Cardiac muscle cell (in vitro differentiated cells and primary cell): ENCODE data around the gene EED. TPM values are rescaled to one million over a fixed set of nuclear protein-coding genes. Genes with fewer than 3 reads are reported as not detected.

Experiments
- DNase-seq, 2 donors: peaks; one replicate each; pipeline versions ENCODE4 v3.0.0 to v3.0.0-alpha.2; 2010 to 2017; ENCODE audit warnings: low read depth in 1 of 2, low spot score in 1 of 2
- H3K27ac ChIP-seq: fragments of 200-600 bp; sonication (generic); 2 replicates; pipeline ENCODE4 v1.5.1; 2016
- H3K27me3 ChIP-seq: fragments of 200-600 bp; sonication (generic); 2 replicates; pipeline ENCODE4 v1.6.0; 2016; ENCODE audit warnings: control low read depth
- H3K36me3 ChIP-seq: fragments of 200-600 bp; sonication (generic); 2 replicates; pipeline ENCODE4 v1.5.1; 2016; ENCODE audit warnings: control low read depth
- H3K4me1 ChIP-seq: fragments of 200-600 bp; sonication (generic); 2 replicates; pipeline ENCODE4 v1.8.1; 2017; ENCODE audit warnings: low read depth, mild to moderate bottlenecking, mixed run types
- H3K4me3 ChIP-seq: fragments of 200-600 bp; sonication (generic); 2 replicates; pipeline ENCODE4 v1.5.1; 2016; ENCODE audit warnings: mild to moderate bottlenecking
- H3K9me3 ChIP-seq: fragments of 200-600 bp; sonication (generic); 2 replicates; pipeline ENCODE4 v1.5.1; 2017; ENCODE audit warnings: low read depth, mild to moderate bottlenecking, control low read depth
- polyA plus RNA-seq: library from polyadenylated mRNA; unstranded; fragments of >200 nt; fragmentation: Nextera tagmentation; extraction: Ambion mirVana; gene quantifications from 2 replicates; pipeline ENCODE4 v1.2.1, GENCODE V29; 2016
- total RNA-seq: library from RNA; depleted of rRNA; stranded (reverse); fragments of >200 nt; gene quantifications from 2 replicates; pipeline ENCODE4 v1.2.3, GENCODE V29; 2016
- TF ChIP-seq, protein P1 (sequence below): IDR thresholded peaks from 2 replicates; pipeline ENCODE4 v1.5.1; 2012; ENCODE audit warnings: low read depth, mild to moderate bottlenecking, low read length

EED gene
- total and polyA plus RNA-seq, 2 experiments from 2014 or later: 24.0 to 30.1 TPM

GRCh38 chr11:86210898-86211297 is 33.7 kb upstream of the EED start:
- no peaks in the 10 kb centered on the region for H3K27me3 ChIP-seq
- H3K9me3 ChIP-seq: no peaks in the 10 kb centered on the region
- no peaks in the 10 kb centered on the region for H3K4me1 ChIP-seq
- DNase-seq: no peak
- H3K4me3 ChIP-seq: no peak overlapping the region
- H3K36me3 ChIP-seq: no peaks in the 10 kb centered on the region
- no peak overlapping the region for H3K27ac ChIP-seq
- TF ChIP-seq, protein P1, sequence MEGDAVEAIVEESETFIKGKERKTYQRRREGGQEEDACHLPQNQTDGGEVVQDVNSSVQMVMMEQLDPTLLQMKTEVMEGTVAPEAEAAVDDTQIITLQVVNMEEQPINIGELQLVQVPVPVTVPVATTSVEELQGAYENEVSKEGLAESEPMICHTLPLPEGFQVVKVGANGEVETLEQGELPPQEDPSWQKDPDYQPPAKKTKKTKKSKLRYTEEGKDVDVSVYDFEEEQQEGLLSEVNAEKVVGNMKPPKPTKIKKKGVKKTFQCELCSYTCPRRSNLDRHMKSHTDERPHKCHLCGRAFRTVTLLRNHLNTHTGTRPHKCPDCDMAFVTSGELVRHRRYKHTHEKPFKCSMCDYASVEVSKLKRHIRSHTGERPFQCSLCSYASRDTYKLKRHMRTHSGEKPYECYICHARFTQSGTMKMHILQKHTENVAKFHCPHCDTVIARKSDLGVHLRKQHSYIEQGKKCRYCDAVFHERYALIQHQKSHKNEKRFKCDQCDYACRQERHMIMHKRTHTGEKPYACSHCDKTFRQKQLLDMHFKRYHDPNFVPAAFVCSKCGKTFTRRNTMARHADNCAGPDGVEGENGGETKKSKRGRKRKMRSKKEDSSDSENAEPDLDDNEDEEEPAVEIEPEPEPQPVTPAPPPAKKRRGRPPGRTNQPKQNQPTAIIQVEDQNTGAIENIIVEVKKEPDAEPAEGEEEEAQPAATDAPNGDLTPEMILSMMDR: no peak

DNA sequence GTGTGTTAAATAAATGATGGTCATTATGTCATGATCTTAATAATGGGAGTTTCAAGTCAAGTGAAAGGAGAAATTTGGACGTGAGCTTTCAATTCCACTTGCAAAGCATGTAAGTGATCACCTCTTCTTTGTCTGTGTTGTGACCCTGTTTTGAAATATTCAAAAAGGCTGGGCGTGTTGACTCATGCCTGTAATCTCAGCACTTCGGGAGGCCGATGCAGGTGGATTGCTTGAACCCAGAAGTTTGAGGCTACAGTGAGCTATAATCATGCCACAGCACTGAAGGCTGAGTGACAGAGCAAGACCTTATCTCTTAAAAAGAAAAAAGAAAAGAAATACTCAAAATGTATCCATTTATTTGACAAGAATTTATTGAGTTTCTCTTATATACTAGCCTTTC is 32.9 kb upstream of the EED start:
- Histone ChIP-seq H3K27ac (no peak overlapping the region), H3K36me3 (no peaks in the 10 kb centered on the region), H3K9me3 (no peaks in the 10 kb centered on the region), H3K4me3 (no peak overlapping the region), H3K4me1 (no peaks in the 10 kb centered on the region), H3K27me3 (no peaks in the 10 kb centered on the region)
- TF ChIP-seq, protein P1: no peak
- DNase-seq: no peak

DNA sequence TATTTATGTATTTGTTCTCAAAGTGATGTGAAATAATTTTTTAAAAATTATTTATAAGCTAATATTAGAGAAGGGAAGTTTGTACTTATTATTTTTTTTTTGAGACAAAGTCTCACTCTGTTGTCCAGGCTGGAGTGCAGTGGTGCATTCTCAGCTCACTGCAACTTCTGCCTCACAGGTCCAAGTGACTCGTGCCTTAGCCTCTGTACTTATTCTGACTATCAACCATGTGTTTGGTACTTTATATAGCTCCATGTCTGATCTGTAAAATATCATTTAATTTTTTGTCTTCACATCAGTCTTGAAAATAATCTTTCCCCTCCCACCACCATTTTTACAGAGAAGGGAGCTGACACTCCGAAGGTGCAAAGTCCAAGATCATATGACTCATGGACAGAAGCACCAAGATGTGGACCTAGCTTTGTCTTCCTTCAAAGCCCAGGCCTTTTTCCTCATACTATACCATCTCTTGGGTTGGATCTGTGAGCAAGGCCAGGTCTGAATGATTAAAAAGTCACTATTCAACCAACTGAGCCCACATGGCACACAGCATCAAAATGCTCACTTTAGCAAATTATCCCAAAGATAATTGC is 32.4 kb upstream of the EED start:
- no peak for DNase-seq
- Histone ChIP-seq H3K27ac (no peak overlapping the region), H3K9me3 (no peaks in the 10 kb centered on the region), H3K27me3 (no peaks in the 10 kb centered on the region), H3K4me3 (no peak overlapping the region), H3K36me3 (no peaks in the 10 kb centered on the region), H3K4me1 (no peaks in the 10 kb centered on the region)
- TF ChIP-seq, protein P1: no peak

GRCh38 chr11:86214710-86215109 is 29.8 kb upstream of the EED start:
- Histone ChIP-seq H3K9me3 (no peaks in the 10 kb centered on the region), H3K4me3 (no peak overlapping the region), H3K27me3 (no peaks in the 10 kb centered on the region), H3K36me3 (no peaks in the 10 kb centered on the region), H3K4me1 (no peaks in the 10 kb centered on the region), H3K27ac (no peak overlapping the region)
- DNase-seq: no peak
- TF ChIP-seq, protein P1: no peak

DNA sequence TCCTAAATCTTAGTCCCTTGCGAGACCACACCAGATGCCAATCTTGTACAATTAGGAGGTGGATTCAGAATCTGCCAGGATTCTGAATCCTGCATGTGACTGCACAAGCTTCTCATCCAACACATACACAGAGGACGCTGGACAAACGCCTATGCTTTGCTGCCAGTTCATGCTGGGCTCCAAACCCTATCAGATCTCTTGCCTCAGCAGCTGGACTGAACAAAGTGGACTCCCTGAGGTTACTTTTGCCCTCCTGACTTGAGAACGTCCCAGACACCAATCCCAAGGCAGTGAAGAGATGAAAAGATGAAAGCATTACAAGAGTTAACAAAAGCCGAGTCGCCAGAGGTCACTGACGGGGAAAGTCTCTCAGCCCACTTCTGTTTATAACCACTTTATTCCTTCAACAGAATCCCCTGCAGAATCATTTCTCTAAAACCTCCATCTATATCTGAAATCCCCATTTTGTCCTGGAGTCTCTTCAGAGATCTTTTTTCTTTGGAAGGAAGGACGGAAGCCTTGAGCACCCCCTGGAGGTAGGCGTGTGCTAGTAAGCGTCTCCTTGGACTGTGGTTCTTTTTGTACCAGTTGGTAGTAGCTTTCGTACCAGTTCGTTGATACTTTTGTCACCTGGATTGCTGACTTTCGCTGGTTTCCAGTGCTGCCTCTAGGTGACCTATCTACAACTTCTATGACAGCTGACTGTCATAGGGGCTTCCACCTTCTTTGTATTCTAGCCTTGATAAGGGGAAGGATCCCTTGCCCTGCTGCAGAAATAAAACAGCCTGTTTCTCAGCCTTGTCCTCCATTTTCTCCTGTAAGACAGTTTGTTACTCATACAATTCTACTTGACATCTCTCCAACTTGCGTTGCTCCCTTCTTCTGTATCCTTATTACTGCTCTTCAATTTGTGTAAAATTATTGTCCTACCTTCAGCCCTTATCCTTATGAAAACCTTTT is 26.1 kb upstream of the EED start:
- TF ChIP-seq, protein P1: peak; percentile 95
- Histone ChIP-seq H3K36me3 (no peaks in the 10 kb centered on the region), H3K9me3 (no peaks in the 10 kb centered on the region), H3K27ac (no peak overlapping the region), H3K4me3 (no peak overlapping the region), H3K27me3 (no peaks in the 10 kb centered on the region), H3K4me1 (no peaks in the 10 kb centered on the region)
- peak; percentile 78 to 83 for DNase-seq
